SK-N-MC (cell line): Measurements from ENCODE around the gene AKAP6.

Experiments used
- EZH2 ChIP-seq: fragments of 200-600 bp; sonication (generic); IDR thresholded peaks from one replicate; pipeline ENCODE4 v1.6.1; 2017; ENCODE audit warnings: antibody characterized with exemption
- POLR2AphosphoS5 ChIP-seq: IDR thresholded peaks from 2 replicates; pipeline ENCODE4 v1.6.1; 2012; ENCODE audit warnings: mild to moderate bottlenecking, low read depth, low read length, borderline replicate concordance

DNA sequence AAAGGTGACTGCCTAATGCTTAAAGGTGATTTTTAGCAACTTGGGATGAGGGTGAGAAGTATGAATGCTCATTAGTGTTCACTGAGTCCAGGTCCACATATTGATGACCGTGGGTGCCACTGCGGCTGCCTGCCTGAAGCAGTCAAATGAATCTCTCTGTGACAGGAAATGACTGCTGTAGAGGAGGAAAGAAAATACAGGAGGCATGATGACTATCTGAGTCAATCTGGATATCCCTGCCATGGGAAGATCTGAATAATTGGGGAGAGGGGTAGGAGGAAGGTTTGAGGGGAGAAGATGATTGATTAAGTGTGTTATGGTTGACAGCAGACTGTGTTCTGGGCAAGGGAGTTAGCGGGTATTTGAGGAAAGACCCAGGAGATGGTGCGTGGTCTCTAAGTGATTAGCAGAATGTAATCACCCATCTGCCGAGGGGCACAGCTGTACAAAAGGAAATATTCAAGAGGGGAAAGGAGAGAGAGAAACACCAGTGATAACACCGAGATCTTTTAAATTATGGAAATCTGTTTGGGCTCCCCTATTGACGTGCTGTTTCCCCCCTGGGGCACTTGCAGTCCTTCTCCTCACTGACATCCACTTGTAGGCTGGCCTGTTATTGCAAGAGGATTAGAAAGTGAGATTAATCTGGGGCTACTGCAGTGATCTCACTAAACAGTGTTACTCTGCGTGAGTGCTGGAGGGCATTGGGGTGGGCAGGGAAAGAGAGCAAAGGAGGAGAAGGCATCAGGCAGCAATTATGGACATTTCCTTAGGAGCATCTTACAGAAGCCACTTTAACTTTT lies 97.7 kb downstream of the AKAP6 start:
- no peak for TF ChIP-seq POLR2AphosphoS5
- no peak for TF ChIP-seq EZH2
